Liver (tissue), 9 donors: ENCODE data around the gene ENPP3. TPM values are rescaled to one million over a fixed set of nuclear protein-coding genes. Genes with fewer than 3 reads are reported as not detected.

ENCODE experiments used
- DNase-seq: peaks from one replicate; pipeline ENCODE4 v3.0.0-alpha.2; 2017; ENCODE audit warnings: low spot score
- H3K27ac ChIP-seq, 2 donors: one replicate each; pipeline ENCODE4 v1.7.0; 2013; ENCODE audit warnings: inconsistent platforms in 2 of 2, low read length in 2 of 2, control low read depth in 1 of 2, low read depth in 1 of 2, mild to moderate bottlenecking in 1 of 2
- H3K27me3 ChIP-seq, 4 donors: one replicate each; pipeline versions ENCODE4 v1.6.1 to v1.7.0; 2013; ENCODE audit warnings: low read length in 3 of 4, inconsistent platforms in 1 of 4, mild to moderate bottlenecking in 1 of 4, moderate library complexity in 1 of 4; ENCODE audit not compliant: control insufficient read depth in 4 of 4, insufficient read depth in 4 of 4
- H3K36me3 ChIP-seq, 4 donors: one replicate each; pipeline versions ENCODE4 v1.6.1 to v1.7.0; 2013; ENCODE audit warnings: low read length in 3 of 4, mild to moderate bottlenecking in 3 of 4, low read depth in 1 of 4, moderate library complexity in 1 of 4; ENCODE audit not compliant: control insufficient read depth in 4 of 4, insufficient read depth in 3 of 4
- H3K4me1 ChIP-seq, 4 donors: one replicate each; pipeline versions ENCODE4 v1.6.1 to v1.7.0; 2013; ENCODE audit warnings: low read length in 3 of 4, mild to moderate bottlenecking in 3 of 4, moderate library complexity in 1 of 4; ENCODE audit not compliant: control insufficient read depth in 4 of 4, insufficient read depth in 4 of 4
- H3K4me3 ChIP-seq, 3 donors: one replicate each; pipeline versions ENCODE4 v1.6.1 to v1.7.0; 2013; ENCODE audit warnings: low read length in 3 of 3, control low read depth in 1 of 3, low read depth in 1 of 3, mild to moderate bottlenecking in 1 of 3
- H3K9ac ChIP-seq, 2 donors: one replicate each; pipeline ENCODE4 v1.7.0; 2013; ENCODE audit warnings: low read length in 2 of 2, mild to moderate bottlenecking in 2 of 2, moderate library complexity in 2 of 2, control low read depth in 1 of 2, low read depth in 1 of 2
- H3K9me3 ChIP-seq, 4 donors: one replicate each; pipeline versions ENCODE4 v1.6.1 to v1.7.0; 2013; ENCODE audit warnings: low read length in 3 of 4; ENCODE audit not compliant: control insufficient read depth in 4 of 4
- CTCF ChIP-seq: fragments of 150-350 bp; IDR thresholded peaks from 2 replicates; pipeline ENCODE4 v1.5.1; 2017; ENCODE audit warnings: improper control_type of control experiment, low read depth, low read length; ENCODE audit not compliant: missing input control
- EGR1 ChIP-seq, 2 donors: IDR thresholded peaks; 2 replicates each; pipeline ENCODE4 v1.6.1; 2016 to 2018; ENCODE audit warnings: antibody characterized with exemption in 2 of 2, low read depth in 2 of 2
- FOXA1 ChIP-seq: IDR thresholded peaks from 2 replicates; pipeline ENCODE4 v1.6.1; 2016; ENCODE audit warnings: antibody characterized with exemption
- FOXA2 ChIP-seq: IDR thresholded peaks from 2 replicates; pipeline ENCODE4 v1.6.1; 2016; ENCODE audit warnings: antibody characterized with exemption
- GABPA ChIP-seq, 2 donors: IDR thresholded peaks in 1 of 2; conservative IDR thresholded peaks in 1 of 2; 2 replicates each; pipeline ENCODE4 v1.6.1; 2016; ENCODE audit warnings: antibody characterized with exemption in 2 of 2, mild to moderate bottlenecking in 1 of 2, moderate library complexity in 1 of 2
- HNF4A ChIP-seq, 2 donors: conservative IDR thresholded peaks; 2 replicates each; pipeline ENCODE4 v1.6.1; 2016; ENCODE audit warnings: antibody characterized with exemption in 2 of 2, mild to moderate bottlenecking in 2 of 2
- HNF4G ChIP-seq: IDR thresholded peaks from 2 replicates; pipeline ENCODE4 v1.6.1; 2016; ENCODE audit warnings: antibody characterized with exemption
- JUND ChIP-seq, 2 donors: IDR thresholded peaks; 2 replicates each; pipeline ENCODE4 v1.6.1; 2016; ENCODE audit warnings: antibody characterized with exemption in 2 of 2
- NR2F2 ChIP-seq: IDR thresholded peaks from 2 replicates; pipeline ENCODE4 v1.6.1; 2016; ENCODE audit warnings: antibody characterized with exemption
- RAD21 ChIP-seq, 2 donors: IDR thresholded peaks; 2 replicates each; pipeline ENCODE4 v1.6.1; 2016; ENCODE audit warnings: antibody characterized with exemption in 2 of 2, mild to moderate bottlenecking in 2 of 2
- REST ChIP-seq: IDR thresholded peaks from 2 replicates; pipeline ENCODE4 v1.6.1; 2016; ENCODE audit warnings: antibody characterized with exemption, mild to moderate bottlenecking
- RXRA ChIP-seq, 2 donors: IDR thresholded peaks; 2 replicates each; pipeline ENCODE4 v1.6.1; 2017 to 2018; ENCODE audit warnings: antibody characterized with exemption in 2 of 2, mild to moderate bottlenecking in 1 of 2
- SP1 ChIP-seq: IDR thresholded peaks from 2 replicates; pipeline ENCODE4 v1.6.1; 2018; ENCODE audit warnings: antibody characterized with exemption, mild to moderate bottlenecking
- TAF1 ChIP-seq: conservative IDR thresholded peaks from 2 replicates; pipeline ENCODE4 v1.6.1; 2016; ENCODE audit warnings: antibody characterized with exemption, mild to moderate bottlenecking
- YY1 ChIP-seq: IDR thresholded peaks from 2 replicates; pipeline ENCODE4 v1.6.1; 2016; ENCODE audit warnings: antibody characterized with exemption, mild to moderate bottlenecking
- WGBS: extraction: QIAGEN DNeasy Blood & Tissue Kit; methylation state at CpG from one replicate; pipeline ENCODE4 v1.1.7; 2013; 5-methylcytosine and 5-hydroxymethylcytosine counted together
- polyA plus RNA-seq, 2 donors: library from polyadenylated mRNA; stranded (reverse) in 1 of 2; unstranded in 1 of 2; fragments of 200-250 nt in 1 of 2; fragments of >200 nt in 1 of 2; fragmentation: Nextera tagmentation in 1 of 2; extraction: Ambion mirVana in 1 of 2; gene quantifications; one replicate each; pipeline versions ENCODE4 v1.2.1 to v1.2.3, GENCODE V29; 2013 to 2015
- total RNA-seq, 2 donors: library from RNA; depleted of rRNA; stranded (reverse); fragments of >200 nt; gene quantifications; one replicate each; pipeline ENCODE4 v1.2.3, GENCODE V29; 2014
- TF ChIP-seq, protein P1 (sequence below): IDR thresholded peaks from 2 replicates; pipeline ENCODE4 v1.6.1; 2016; ENCODE audit warnings: antibody characterized with exemption
- TF ChIP-seq, protein P2 (sequence below): IDR thresholded peaks from 2 replicates; pipeline ENCODE4 v1.6.1; 2016; ENCODE audit warnings: antibody characterized with exemption
- TF ChIP-seq, protein P3 (sequence below): IDR thresholded peaks from 2 replicates; pipeline ENCODE4 v1.6.1; 2016; ENCODE audit warnings: antibody characterized with exemption
- donor health status: healthy.
- donor health status: healthy.
- donor health status: healthy.
- donor health status: healthy.
- donor health status: healthy.

The ENPP3 gene
- total and polyA plus RNA-seq, 4 donors = 0.51 to 6.1 (median 1.1) TPM

GRCh38 chr6:131657630-131658111 is 20.6 kb downstream of the ENPP3 start:
- Histone ChIP-seq H3K9ac (no peak overlapping the region), H3K4me3 (no peak overlapping the region), H3K4me1 (no peaks in the 10 kb centered on the region), H3K27ac (no peak overlapping the region), H3K36me3 (no peaks in the 10 kb centered on the region), H3K27me3 (no peaks in the 10 kb centered on the region), H3K9me3 (no peaks in the 10 kb centered on the region)
- no peak for TF ChIP-seq YY1
- no peak for TF ChIP-seq FOXA1
- TF ChIP-seq, protein P1, sequence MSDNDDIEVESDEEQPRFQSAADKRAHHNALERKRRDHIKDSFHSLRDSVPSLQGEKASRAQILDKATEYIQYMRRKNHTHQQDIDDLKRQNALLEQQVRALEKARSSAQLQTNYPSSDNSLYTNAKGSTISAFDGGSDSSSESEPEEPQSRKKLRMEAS = no peak
- no peak for TF ChIP-seq EGR1 (IDR thresholded peaks at IDR 0.05; ENCODE audit: low read depth in 2 of 2)
- no peak for TF ChIP-seq REST
- no peak for DNase-seq
- 90% methylated on average over 6 of the region's 6 CpGs for WGBS

DNA sequence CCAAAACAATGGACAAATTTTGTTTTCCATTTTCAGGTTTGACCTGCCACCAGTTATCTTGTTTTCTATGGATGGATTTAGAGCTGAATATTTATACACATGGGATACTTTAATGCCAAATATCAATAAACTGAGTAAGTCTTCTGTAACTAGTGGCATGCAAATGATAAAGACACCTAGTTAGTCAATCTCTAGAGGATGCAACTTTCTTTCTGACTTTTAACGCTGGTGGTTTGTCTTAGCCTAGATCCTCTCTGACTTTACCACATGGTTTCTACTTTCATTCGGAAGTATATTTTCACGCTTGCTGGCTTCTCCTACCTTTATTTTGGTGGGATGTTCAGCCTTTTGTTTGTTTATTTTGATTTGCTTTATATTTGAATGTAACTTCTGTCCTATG is 21.2 kb downstream of the ENPP3 start:
- Histone ChIP-seq H3K4me1 (no peaks in the 10 kb centered on the region), H3K27ac (no peak overlapping the region), H3K9ac (no peak overlapping the region), H3K9me3 (no peaks in the 10 kb centered on the region), H3K36me3 (no peaks in the 10 kb centered on the region), H3K27me3 (no peaks in the 10 kb centered on the region), H3K4me3 (no peak overlapping the region)
- TF ChIP-seq, protein P1 = no peak
- no peak for TF ChIP-seq FOXA2
- no peak for TF ChIP-seq CTCF
- TF ChIP-seq RAD21 (IDR thresholded peaks at IDR 0.05) = no peak
- no peak for TF ChIP-seq SP1
- no peak for TF ChIP-seq YY1
- no peak for TF ChIP-seq RXRA (IDR thresholded peaks at IDR 0.05)
- TF ChIP-seq REST = no peak
- no peak for TF ChIP-seq NR2F2
- TF ChIP-seq HNF4A (conservative IDR thresholded peaks at IDR 0.05) = no peak
- TF ChIP-seq FOXA1 = no peak
- TF ChIP-seq EGR1 (IDR thresholded peaks at IDR 0.05; ENCODE audit: low read depth in 2 of 2) = no peak
- TF ChIP-seq GABPA (IDR thresholded peaks at IDR 0.05 in 1 of 2, conservative IDR thresholded peaks at IDR 0.05 in 1 of 2) = no peak
- no peak for TF ChIP-seq HNF4G
- TF ChIP-seq, protein P2, sequence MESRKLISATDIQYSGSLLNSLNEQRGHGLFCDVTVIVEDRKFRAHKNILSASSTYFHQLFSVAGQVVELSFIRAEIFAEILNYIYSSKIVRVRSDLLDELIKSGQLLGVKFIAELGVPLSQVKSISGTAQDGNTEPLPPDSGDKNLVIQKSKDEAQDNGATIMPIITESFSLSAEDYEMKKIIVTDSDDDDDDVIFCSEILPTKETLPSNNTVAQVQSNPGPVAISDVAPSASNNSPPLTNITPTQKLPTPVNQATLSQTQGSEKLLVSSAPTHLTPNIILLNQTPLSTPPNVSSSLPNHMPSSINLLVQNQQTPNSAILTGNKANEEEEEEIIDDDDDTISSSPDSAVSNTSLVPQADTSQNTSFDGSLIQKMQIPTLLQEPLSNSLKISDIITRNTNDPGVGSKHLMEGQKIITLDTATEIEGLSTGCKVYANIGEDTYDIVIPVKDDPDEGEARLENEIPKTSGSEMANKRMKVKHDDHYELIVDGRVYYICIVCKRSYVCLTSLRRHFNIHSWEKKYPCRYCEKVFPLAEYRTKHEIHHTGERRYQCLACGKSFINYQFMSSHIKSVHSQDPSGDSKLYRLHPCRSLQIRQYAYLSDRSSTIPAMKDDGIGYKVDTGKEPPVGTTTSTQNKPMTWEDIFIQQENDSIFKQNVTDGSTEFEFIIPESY = no peak
- no peak for TF ChIP-seq JUND (IDR thresholded peaks at IDR 0.05)
- TF ChIP-seq TAF1 = no peak
- TF ChIP-seq, protein P3, sequence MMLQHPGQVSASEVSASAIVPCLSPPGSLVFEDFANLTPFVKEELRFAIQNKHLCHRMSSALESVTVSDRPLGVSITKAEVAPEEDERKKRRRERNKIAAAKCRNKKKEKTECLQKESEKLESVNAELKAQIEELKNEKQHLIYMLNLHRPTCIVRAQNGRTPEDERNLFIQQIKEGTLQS = no peak
- no peak for DNase-seq
- 94% methylated on average over 3 of the region's 3 CpGs for WGBS
